ENCODE data around the gene ZNF101.

GRCh38 chr19:19711306-19711933 lies 42.8 kb downstream of the ZNF101 start:
- TF ChIP-seq CTCF (IDR thresholded peaks at IDR 0.05), result no peak
- TF ChIP-seq POLR2AphosphoS5 (IDR thresholded peaks at IDR 0.05; ENCODE audit: low read depth, low read length), result no peak
- no peak for TF ChIP-seq REST (IDR thresholded peaks at IDR 0.05; ENCODE audit: insufficient read depth in 1 of 2, low read depth in 2 of 2, low read length in 1 of 2)
- TF ChIP-seq SIN3A (IDR thresholded peaks at IDR 0.05; ENCODE audit: borderline replicate concordance, insufficient read depth, low read depth, low read length), result no peak
- no peak for TF ChIP-seq TCF7L2 (IDR thresholded peaks at IDR 0.05; ENCODE audit: low read depth, low read length)
